22Rv1 (cell line): ENCODE measurements around the gene PIK3CD.

Experiments used
- CTCF ChIP-seq: fragments of 450-650 bp; IDR thresholded peaks from 2 replicates; pipeline ENCODE4 v1.5.1; 2017; ENCODE audit warnings: mild to moderate bottlenecking
- ZFX ChIP-seq: fragments of 450-650 bp; IDR thresholded peaks from 2 replicates; pipeline ENCODE4 v1.6.1; 2017; ENCODE audit warnings: antibody characterized with exemption, borderline replicate concordance

- TF ChIP-seq CTCF (no peak), ZFX (no peak)
Observed at GRCh38 chr1:9715536-9716226, 64.2 kb downstream of the PIK3CD start.
